ENCODE measurements around the gene BAIAP2.
A peak's percentile ranks its signal among the peaks of the same experiment; 100 is the strongest.
"Not testable (repeated sequence)": the region's sequence is repeated elsewhere in the genome, so short reads cannot be mapped to it uniquely, and the experiment has no call there.

Gene BAIAP2

GRCh38 chr17:81070541-81071246 lies 35.7 kb downstream of the BAIAP2 start:
- no peak for DNase-seq

GRCh38 chr17:81071761-81072741 lies 37.1 kb downstream of the BAIAP2 start:
- DNase-seq: no peak

- no peak for DNase-seq
Measured at GRCh38 chr17:81073967-81074839, 39.3 kb downstream of the BAIAP2 start.

GRCh38 chr17:81074875-81075274 lies 39.9 kb downstream of the BAIAP2 start:
- DNase-seq: no peak

GRCh38 chr17:81075307-81075706 lies 40.4 kb downstream of the BAIAP2 start:
- no peak for DNase-seq

- DNase-seq: no peak
Measured at GRCh38 chr17:81076141-81076679, 41.3 kb downstream of the BAIAP2 start.

- DNase-seq: not testable (repeated sequence)
Measured at GRCh38 chr17:81078026-81078913, 43.3 kb downstream of the BAIAP2 start.

GRCh38 chr17:81080019-81080418 lies 45.1 kb downstream of the BAIAP2 start:
- no peak for DNase-seq

GRCh38 chr17:81081222-81082176 lies 46.5 kb downstream of the BAIAP2 start:
- DNase-seq: no peak

GRCh38 chr17:81082177-81083073 lies 47.5 kb downstream of the BAIAP2 start:
- no peak for DNase-seq

- DNase-seq: no peak
Measured at GRCh38 chr17:81083125-81083765, 48.3 kb downstream of the BAIAP2 start.

- no peak for DNase-seq
Measured at GRCh38 chr17:81084680-81085419, 49.9 kb downstream of the BAIAP2 start.

GRCh38 chr17:81085420-81085911 lies 50.5 kb downstream of the BAIAP2 start:
- DNase-seq: no peak

GRCh38 chr17:81086789-81087551 lies 52.0 kb downstream of the BAIAP2 start:
- no peak for DNase-seq

- peak; percentile 18 to 49 for DNase-seq
Measured at GRCh38 chr17:81090361-81091136, 55.6 kb downstream of the BAIAP2 start.

- no peak for DNase-seq
Measured at GRCh38 chr17:81091154-81091553, 56.2 kb downstream of the BAIAP2 start.
